Lower leg skin (tissue), 4 donors: ENCODE measurements around the gene CHMP5. TPM values are rescaled to one million over a fixed set of nuclear protein-coding genes. Genes with fewer than 3 reads are reported as not detected.

Experiments used
- DNase-seq, 2 donors: peaks; one replicate each; pipeline ENCODE4 v3.0.0-alpha.2; 2019; ENCODE audit warnings: low spot score in 2 of 2
- H3K4me3 ChIP-seq: fragments of 200-600 bp; sonication (generic); 2 replicates; pipeline ENCODE4 v1.5.1; 2017; ENCODE audit warnings: mild to moderate bottlenecking, low read depth; ENCODE audit not compliant: poor library complexity, severe bottlenecking
- CTCF ChIP-seq, 3 donors: fragments of 450-650 bp; IDR thresholded peaks; one replicate each; pipeline ENCODE4 v1.5.1; 2016; ENCODE audit warnings: antibody characterized with exemption in 3 of 3, mild to moderate bottlenecking in 3 of 3, moderate library complexity in 2 of 3
- POLR2A ChIP-seq, 2 donors: fragments of 450-650 bp; IDR thresholded peaks; one replicate each; pipeline ENCODE4 v1.6.1; 2016 to 2017; ENCODE audit warnings: antibody characterized with exemption in 2 of 2, mild to moderate bottlenecking in 1 of 2, moderate library complexity in 1 of 2
- WGBS, 2 donors: methylation state at CpG; one replicate each; pipeline ENCODE4 v1.1.5; 2018; 5-methylcytosine and 5-hydroxymethylcytosine counted together
- intact Hi-C: fragments of 100-400 bp; cut with DNase I; formaldehyde crosslinking; loops from one replicate; pipeline ENCODE4 v1.15.0; 2023; ENCODE audit warnings: low total_unique reads
- total RNA-seq, 4 donors: library from RNA; depleted of rRNA; stranded (reverse); fragments of >200 nt; gene quantifications; one replicate each; pipeline ENCODE4 v1.1.0, GENCODE V29; 2016

The CHMP5 gene
- total RNA-seq, 4 donors from 2014 or later, result 55.3 to 81.5 (median 65.6) TPM

GRCh38 chr9:33230756-33231622 lies 33.9 kb upstream of the CHMP5 start:
- no peak overlapping the region for H3K4me3 ChIP-seq
- WGBS, 2 donors, result 64 to 73% methylated on average over 13 of the region's 13 CpGs
- TF ChIP-seq CTCF (IDR thresholded peaks at IDR 0.05), result no peak
- TF ChIP-seq POLR2A (IDR thresholded peaks at IDR 0.05), result no peak
- DNase-seq, result no peak
- intact Hi-C loops, result no loop called here

- intact Hi-C loops, result no loop called here
- 54 to 60% methylated on average over 2 of the region's 2 CpGs for WGBS, 2 donors
- TF ChIP-seq POLR2A (IDR thresholded peaks at IDR 0.05), result no peak
- TF ChIP-seq CTCF (IDR thresholded peaks at IDR 0.05), result no peak
- no peak overlapping the region for H3K4me3 ChIP-seq
- DNase-seq, result no peak
Measured at GRCh38 chr9:33231623-33231942, 33.3 kb upstream of the CHMP5 start.

- DNase-seq, result peak in 1 of 2 donors; percentile 28
- WGBS, 2 donors, result 90 to 93% methylated on average over 6 of the region's 6 CpGs
- intact Hi-C loops, result no loop called here
- no peak overlapping the region for H3K4me3 ChIP-seq
- TF ChIP-seq CTCF (IDR thresholded peaks at IDR 0.05) (no peak), POLR2A (IDR thresholded peaks at IDR 0.05) (no peak)
Measured at GRCh38 chr9:33232815-33233214, 32.0 kb upstream of the CHMP5 start.

- intact Hi-C loops, result no loop called here
- WGBS, 2 donors, result 20% methylated on average over 1 of the region's 1 CpG; no CpG with 5 or more reads in 1 of the 2 donors
- TF ChIP-seq POLR2A (IDR thresholded peaks at IDR 0.05), result no peak
- no peak for TF ChIP-seq CTCF (IDR thresholded peaks at IDR 0.05)
- H3K4me3 ChIP-seq, result no peak overlapping the region
- peak; percentile 88 to 91 for DNase-seq
Measured at GRCh38 chr9:33233626-33234342, 31.1 kb upstream of the CHMP5 start.

- intact Hi-C loops, result no loop called here
- TF ChIP-seq POLR2A (IDR thresholded peaks at IDR 0.05) (no peak), CTCF (IDR thresholded peaks at IDR 0.05) (no peak)
- 57 to 62% methylated on average over 9 of the region's 9 CpGs for WGBS, 2 donors
- H3K4me3 ChIP-seq, result no peak overlapping the region
- DNase-seq, result no peak
Measured at GRCh38 chr9:33234511-33235467, 30.1 kb upstream of the CHMP5 start.
